Heart right ventricle (tissue), 16 donors: ENCODE data around the gene DLGAP1. TPM values are rescaled to one million over a fixed set of nuclear protein-coding genes. Genes with fewer than 3 reads are reported as not detected.

ENCODE experiments used
- ATAC-seq, 8 donors: fragments of 200-7000 bp; cut with Tn5 transposase; one replicate each; pipeline ENCODE4 v1.9.1; 2020; ENCODE audit warnings: mild to moderate bottlenecking in 8 of 8, moderate library complexity in 8 of 8, moderate number of reproducible peaks in 1 of 8
- DNase-seq, 2 donors: peaks; one replicate each; pipeline ENCODE4 v3.0.0-alpha.2; 2020
- H3K27ac ChIP-seq, 10 donors: fragments of 200-600 bp; sonication (generic) in 2 of 10; one replicate each; pipeline versions ENCODE4 v1.5.0 to v1.8.0; 2020 to 2022; ENCODE audit warnings: mild to moderate bottlenecking in 3 of 10
- H3K27me3 ChIP-seq, 7 donors: fragments of 200-600 bp; one replicate each; pipeline ENCODE4 v1.8.0; 2021 to 2022; ENCODE audit warnings: mild to moderate bottlenecking in 2 of 7
- H3K36me3 ChIP-seq, 9 donors: fragments of 200-600 bp; sonication (generic) in 1 of 9; one replicate each; pipeline versions ENCODE4 v1.5.0 to v1.8.0; 2020 to 2022; ENCODE audit warnings: mild to moderate bottlenecking in 2 of 9
- H3K4me1 ChIP-seq, 9 donors: fragments of 200-600 bp; sonication (generic) in 1 of 9; one replicate each; pipeline versions ENCODE4 v1.5.0 to v1.8.0; 2020 to 2022; ENCODE audit warnings: mild to moderate bottlenecking in 4 of 9
- H3K4me3 ChIP-seq, 10 donors: fragments of 200-600 bp; sonication (generic) in 2 of 10; one replicate each; pipeline versions ENCODE4 v1.5.0 to v1.8.0; 2020 to 2022; ENCODE audit warnings: mild to moderate bottlenecking in 7 of 10, moderate library complexity in 2 of 10
- H3K9me3 ChIP-seq, 11 donors: fragments of 200-600 bp in 10 of 11; sonication (generic) in 2 of 11; one replicate each; pipeline versions ENCODE4 v1.5.0 to v1.8.0; 2013 to 2022; ENCODE audit warnings: mild to moderate bottlenecking in 2 of 11, control low read depth in 1 of 11, moderate library complexity in 1 of 11
- CTCF ChIP-seq, 9 donors: fragments of 200-600 bp; sonication (generic) in 2 of 9; IDR thresholded peaks; one replicate each; pipeline versions ENCODE4 v1.5.0 to v1.8.0; 2021 to 2022; ENCODE audit warnings: antibody characterized with exemption in 9 of 9, mild to moderate bottlenecking in 5 of 9, moderate library complexity in 1 of 9
- WGBS, 2 donors: extraction: QIAGEN DNeasy Blood & Tissue Kit; methylation state at CpG; one replicate each; pipeline ENCODE4 v1.1.7; 2013; ENCODE audit warnings: inconsistent platforms in 1 of 2; 5-methylcytosine and 5-hydroxymethylcytosine counted together
- intact Hi-C, 10 donors: fragments of 100-400 bp; cut with DNase I; formaldehyde crosslinking; loops; one replicate each; pipeline versions ENCODE4 v1.11.1 to v1.14.2; 2022
- polyA plus RNA-seq, 2 donors: library from polyadenylated mRNA; stranded (reverse); fragments of 200-250 nt; gene quantifications; one replicate each; pipeline ENCODE4 v1.2.3, GENCODE V29; 2013
- total RNA-seq, 10 donors: library from RNA; stranded (reverse); fragmentation: NEBNext Ultra II Directional in 3 of 10; extraction: Animal tissue kit (Norgen Biotek cat#: 25700) in 3 of 10; gene quantifications; one replicate each; pipeline versions ENCODE4 v1.2.1 to v1.2.4, GENCODE V29; 2021 to 2023
- donor health status: Arrhythmogenic right ventricular cardiomyopathy.
- donor health status: ischemic (EF 13 %, LVEDD 7.1; RV severe dilation, severe dysfunction).
- donor health status: healthy with polysubstance abuse.
- donor health status: DM: no; HTN: yes; CAD: no.
- donor health status: DM: no; HTN: no; CAD: no.
- donor health status: ischemic (EF 25% LVEDD 6.9; RV normal size, moderate dysfunction).
- donor health status: ischemic (EF 25% LVEDD 5.7; RV mildly dilated, moderate dysfunction).
- donor health status: healthy.
- donor health status: DM: yes; HTN: yes; CAD: no.
- donor health status: Ischemic cardiomyopathy.
- donor health status: ischemic (EF 35%, LVEDD 5.7; RV mildly dilated, moderate dysfunction).
- donor health status: nonischemic (EF 11% LVEDD 7.7; RV severe dilation, severe dysfunction).
- donor health status: DM: yes; HTN: yes; CAD: no.
- donor health status: PGD.
- donor health status: ischemic (EF 29% LVEDD 5.4; RV normal size, mild dysfunction).
- donor health status: nonischemic (EF 23%, LVEDD 6.1; RV moderate dilation, normal function).

DLGAP1 gene
- total and polyA plus RNA-seq, 12 donors = 0.07 to 7.2 (median 1.0) TPM; not detected in 2

- no peak for TF ChIP-seq CTCF (IDR thresholded peaks at IDR 0.05)
- intact Hi-C loops = no loop called here
- ATAC-seq = no peak
- Histone ChIP-seq H3K36me3 (no peaks in the 10 kb centered on the region), H3K4me1 (peaks cover 0 to 11% (median 0%) of the 10 kb centered on the region in 9 donors), H3K4me3 (no peak overlapping the region), H3K27me3 (no peaks in the 10 kb centered on the region), H3K27ac (no peak overlapping the region), H3K9me3 (no peaks in the 10 kb centered on the region)
- DNase-seq = no peak
- WGBS, 2 donors = 63 to 65% methylated on average over 5 of the region's 5 CpGs
Observed at GRCh38 chr18:4267641-4268040, 187.5 kb downstream of the DLGAP1 start.

GRCh38 chr18:4264347-4264791 is 190.7 kb downstream of the DLGAP1 start:
- intact Hi-C loops = no loop called here
- H3K27ac ChIP-seq = no peak overlapping the region
- TF ChIP-seq CTCF (IDR thresholded peaks at IDR 0.05) = no peak
- no peaks in the 10 kb centered on the region for H3K36me3 ChIP-seq
- DNase-seq (no peak), ATAC-seq (peak in 3 of 8 donors; percentile 21 to 43 (median 42))
- H3K27me3 ChIP-seq = no peaks in the 10 kb centered on the region
- 38 to 47% methylated on average over 4 of the region's 4 CpGs for WGBS, 2 donors
- H3K9me3 ChIP-seq = no peaks in the 10 kb centered on the region
- peaks cover 0 to 11% (median 0%) of the 10 kb centered on the region in 9 donors for H3K4me1 ChIP-seq
- H3K4me3 ChIP-seq = peak overlapping the region in 1 of 10 donors; percentile 8

GRCh38 chr18:4260107-4260506 is 195.0 kb downstream of the DLGAP1 start:
- intact Hi-C loops = no loop called here
- 89 to 91% methylated on average over 3 of the region's 3 CpGs for WGBS, 2 donors
- Histone ChIP-seq H3K9me3 (no peaks in the 10 kb centered on the region), H3K36me3 (no peaks in the 10 kb centered on the region), H3K4me3 (no peak overlapping the region), H3K4me1 (peaks cover 0 to 11% (median 0%) of the 10 kb centered on the region in 9 donors), H3K27ac (no peak overlapping the region), H3K27me3 (no peaks in the 10 kb centered on the region)
- ATAC-seq = no peak
- no peak for TF ChIP-seq CTCF (IDR thresholded peaks at IDR 0.05)
- DNase-seq = no peak

GRCh38 chr18:4256766-4257417 is 198.2 kb downstream of the DLGAP1 start:
- Histone ChIP-seq H3K4me1 (no peaks in the 10 kb centered on the region), H3K9me3 (no peaks in the 10 kb centered on the region), H3K27me3 (no peaks in the 10 kb centered on the region), H3K36me3 (no peaks in the 10 kb centered on the region), H3K27ac (no peak overlapping the region), H3K4me3 (no peak overlapping the region)
- DNase-seq (no peak), ATAC-seq (no peak)
- WGBS, 2 donors = 32 to 36% methylated on average over 7 of the region's 7 CpGs
- intact Hi-C loops = no loop called here
- TF ChIP-seq CTCF (IDR thresholded peaks at IDR 0.05) = no peak
